OCI-LY1 (cell line): ENCODE data around the gene NCBP1.
"Not testable (repeated sequence)": the region's sequence is repeated elsewhere in the genome, so short reads cannot be mapped to it uniquely, and the experiment has no call there.

ENCODE experiments used
- H2AFZ ChIP-seq: fragments of 200-600 bp; sonication (generic), shearing (Covaris generic); 2 replicates; pipeline ENCODE4 v1.6.0; 2014; ENCODE audit warnings: antibody characterized with exemption, mild to moderate bottlenecking, low read length
- H3F3A ChIP-seq: fragments of 200-600 bp; sonication (generic), shearing (Covaris generic); 2 replicates; pipeline ENCODE4 v1.6.0; 2014; ENCODE audit warnings: mild to moderate bottlenecking, antibody characterized with exemption, low read length, moderate library complexity; ENCODE audit not compliant: insufficient read depth
- H3K27ac ChIP-seq: fragments of 200-600 bp; sonication (generic); 2 replicates; pipeline ENCODE4 v1.5.1; 2014; ENCODE audit warnings: low read length, mixed run types, mild to moderate bottlenecking, low read depth; ENCODE audit not compliant: poor library complexity, severe bottlenecking
- H3K27me3 ChIP-seq: fragments of 200-600 bp; sonication (generic); 2 replicates; pipeline ENCODE4 v1.6.0; 2014; ENCODE audit warnings: antibody characterized with exemption, mild to moderate bottlenecking, low read length, moderate library complexity; ENCODE audit not compliant: insufficient read depth
- H3K36me3 ChIP-seq: fragments of 200-600 bp; sonication (generic); 2 replicates; pipeline ENCODE4 v1.6.1; 2014; ENCODE audit warnings: mild to moderate bottlenecking, antibody characterized with exemption, low read length, moderate library complexity, mixed read lengths; ENCODE audit not compliant: insufficient read depth
- H3K4me1 ChIP-seq: fragments of 200-600 bp; sonication (generic); 2 replicates; pipeline ENCODE4 v1.5.1; 2014; ENCODE audit warnings: mild to moderate bottlenecking, low read length, moderate library complexity; ENCODE audit not compliant: insufficient read depth, severe bottlenecking
- H3K4me2 ChIP-seq: fragments of 200-600 bp; sonication (generic), shearing (Covaris generic); 2 replicates; pipeline ENCODE4 v1.6.1; 2014; ENCODE audit warnings: low read length
- H3K4me3 ChIP-seq: fragments of 200-600 bp; sonication (generic); 2 replicates; pipeline ENCODE4 v1.5.1; 2014; ENCODE audit warnings: low read length, low read depth, mild to moderate bottlenecking, mixed read lengths; ENCODE audit not compliant: poor library complexity, severe bottlenecking
- H3K79me2 ChIP-seq: fragments of 200-600 bp; shearing (Covaris generic); 2 replicates; pipeline ENCODE4 v1.6.1; 2016; ENCODE audit warnings: mixed run types, low read length, mixed read lengths; ENCODE audit not compliant: insufficient read depth
- H3K9ac ChIP-seq: fragments of 200-600 bp; sonication (generic), shearing (Covaris generic); 2 replicates; pipeline ENCODE4 v1.6.1; 2014; ENCODE audit warnings: mild to moderate bottlenecking, low read length, mixed read lengths
- H3K9me2 ChIP-seq: fragments of 200-600 bp; sonication (generic), shearing (Covaris generic); 2 replicates; pipeline ENCODE4 v1.6.1; 2014; ENCODE audit warnings: low read depth, mild to moderate bottlenecking, low read length, mixed read lengths
- H3K9me3 ChIP-seq: fragments of 200-600 bp; shearing (Covaris generic); 2 replicates; pipeline ENCODE4 v1.6.1; 2014; ENCODE audit warnings: low read length, mixed read lengths
- H4K20me1 ChIP-seq: fragments of 200-600 bp; sonication (generic), shearing (Covaris generic); 2 replicates; pipeline ENCODE4 v1.6.0; 2016; ENCODE audit warnings: mild to moderate bottlenecking, low read length; ENCODE audit not compliant: insufficient read depth
- CTCF ChIP-seq: fragments of 200-600 bp; sonication (generic), shearing (Covaris generic); IDR thresholded peaks from 2 replicates; pipeline ENCODE4 v1.5.1; 2017; ENCODE audit warnings: mild to moderate bottlenecking, antibody characterized with exemption, low read length, moderate library complexity, mixed read lengths
- EZH2 ChIP-seq: fragments of 200-600 bp; sonication (generic), shearing (Covaris generic); IDR thresholded peaks from 2 replicates; pipeline ENCODE4 v1.8.0; 2017; ENCODE audit warnings: borderline replicate concordance, mixed run types, mild to moderate bottlenecking, antibody characterized with exemption, low read length, moderate library complexity, mixed read lengths

The NCBP1 gene

GRCh38 chr9:97604901-97605645, 28.5 kb upstream of the NCBP1 start:
- no peaks in the 10 kb centered on the region for H3K4me1 ChIP-seq
- H3K27ac ChIP-seq: no peak overlapping the region
- H3K79me2 ChIP-seq: no peaks in the 10 kb centered on the region
- no peaks in the 10 kb centered on the region for H3F3A ChIP-seq
- no peaks in the 10 kb centered on the region for H4K20me1 ChIP-seq
- peaks cover 64% of the 10 kb centered on the region for H3K36me3 ChIP-seq
- no peaks in the 10 kb centered on the region for H3K9me2 ChIP-seq
- no peak overlapping the region for H3K4me3 ChIP-seq
- H3K4me2 ChIP-seq: no peak overlapping the region
- no peak overlapping the region for H3K9ac ChIP-seq
- H3K27me3 ChIP-seq: no peaks in the 10 kb centered on the region
- H2AFZ ChIP-seq: no peak overlapping the region
- no peaks in the 10 kb centered on the region for H3K9me3 ChIP-seq
- TF ChIP-seq EZH2: no peak
- TF ChIP-seq CTCF: no peak

- no peaks in the 10 kb centered on the region for H3K9me2 ChIP-seq
- no peaks in the 10 kb centered on the region for H3K79me2 ChIP-seq
- H3K27ac ChIP-seq: no peak overlapping the region
- no peak overlapping the region for H3K4me2 ChIP-seq
- H3K4me1 ChIP-seq: no peaks in the 10 kb centered on the region
- no peaks in the 10 kb centered on the region for H3K9me3 ChIP-seq
- TF ChIP-seq EZH2 (no peak), CTCF (peak; percentile 88)
- H3K27me3 ChIP-seq: no peaks in the 10 kb centered on the region
- no peaks in the 10 kb centered on the region for H3F3A ChIP-seq
- H3K36me3 ChIP-seq: peaks cover 36% of the 10 kb centered on the region
- no peak overlapping the region for H3K4me3 ChIP-seq
- no peaks in the 10 kb centered on the region for H4K20me1 ChIP-seq
- H3K9ac ChIP-seq: no peak overlapping the region
- H2AFZ ChIP-seq: no peak overlapping the region
Observed at GRCh38 chr9:97615439-97616072, 18.1 kb upstream of the NCBP1 start.

- Histone ChIP-seq H3K27ac (no peak overlapping the region), H3K4me2 (no peak overlapping the region), H3K4me3 (no peak overlapping the region), H3K4me1 (no peaks in the 10 kb centered on the region), H2AFZ (no peak overlapping the region), H3F3A (no peaks in the 10 kb centered on the region), H3K27me3 (no peaks in the 10 kb centered on the region), H4K20me1 (no peaks in the 10 kb centered on the region), H3K79me2 (no peaks in the 10 kb centered on the region), H3K9me2 (no peaks in the 10 kb centered on the region), H3K36me3 (peaks cover 49% of the 10 kb centered on the region), H3K9ac (no peak overlapping the region), H3K9me3 (no peaks in the 10 kb centered on the region)
- TF ChIP-seq CTCF (no peak), EZH2 (no peak)
Observed at GRCh38 chr9:97617939-97618416, 15.6 kb upstream of the NCBP1 start.

GRCh38 chr9:97620063-97620462, 13.6 kb upstream of the NCBP1 start:
- not testable (repeated sequence) for H2AFZ ChIP-seq, H3F3A ChIP-seq, H3K9me3 ChIP-seq, H3K4me1 ChIP-seq, H3K27me3 ChIP-seq, H3K79me2 ChIP-seq, H3K27ac ChIP-seq, H3K4me3 ChIP-seq, H3K9me2 ChIP-seq, H3K4me2 ChIP-seq, H3K9ac ChIP-seq, H4K20me1 ChIP-seq
- H3K36me3 ChIP-seq: peaks cover 61% of the 10 kb centered on the region

GRCh38 chr9:97622483-97622882, 11.1 kb upstream of the NCBP1 start:
- not testable (repeated sequence) for H2AFZ ChIP-seq, H3K4me1 ChIP-seq, H4K20me1 ChIP-seq, H3K27me3 ChIP-seq, H3K4me2 ChIP-seq, H3K27ac ChIP-seq, H3F3A ChIP-seq, H3K9ac ChIP-seq, H3K9me2 ChIP-seq, H3K9me3 ChIP-seq, H3K79me2 ChIP-seq, H3K4me3 ChIP-seq
- peaks cover 81% of the 10 kb centered on the region for H3K36me3 ChIP-seq
